ENCODE data around the gene MET. TPM values are rescaled to one million over a fixed set of nuclear protein-coding genes. Genes with fewer than 3 reads are reported as not detected.

MET gene
- total RNA-seq, 1 donor from 2014 or later = 161 TPM

DNA sequence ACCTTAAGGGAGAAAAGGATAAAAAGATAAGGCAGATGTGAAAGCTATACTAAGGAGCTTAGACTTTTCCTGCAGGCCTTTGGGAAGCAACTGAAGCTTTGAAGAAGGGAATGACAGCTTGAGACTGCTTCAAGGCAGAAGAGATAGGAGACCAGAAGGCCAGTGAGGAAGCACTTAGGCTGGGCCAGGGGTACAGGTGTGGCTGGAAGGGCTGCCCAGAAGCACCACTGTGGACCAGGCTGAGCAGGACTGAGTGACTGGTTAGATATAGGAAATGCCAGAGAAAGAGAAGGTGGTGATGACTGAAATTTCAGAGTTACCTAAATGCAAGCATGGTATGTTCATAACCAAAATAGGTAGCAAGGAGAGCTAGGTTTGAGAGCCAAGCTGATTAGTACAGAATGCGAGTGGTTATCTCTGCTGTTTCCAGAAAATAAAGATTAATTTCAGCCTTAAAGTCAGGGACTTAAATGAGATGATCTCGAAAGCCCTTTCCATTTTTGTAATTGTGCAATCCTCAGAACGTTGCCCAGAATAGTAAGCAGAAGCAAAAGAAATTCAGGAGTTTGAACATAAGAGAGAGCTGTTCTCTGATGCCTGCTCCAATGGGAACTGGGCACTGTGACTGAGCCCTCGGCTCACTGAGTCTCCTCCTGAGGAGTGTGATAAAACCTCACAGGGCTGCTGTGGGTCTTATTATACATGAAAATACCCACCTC, 54.9 kb downstream of the MET start:
- TF ChIP-seq CTCF (IDR thresholded peaks at IDR 0.05; ENCODE audit: insufficient read depth, low read length, poor library complexity, severe bottlenecking) = no peak
- no peak for DNase-seq (ENCODE audit: low read depth)
- H3K27me3 ChIP-seq (ENCODE audit: control insufficient read depth, insufficient read depth, low read length) = no peaks in the 10 kb centered on the region
- H3K36me3 ChIP-seq (ENCODE audit: control insufficient read depth, insufficient read depth, low read length) = no peaks in the 10 kb centered on the region
- no peak overlapping the region for H3K4me3 ChIP-seq (ENCODE audit: low read depth, low read length)

DNA sequence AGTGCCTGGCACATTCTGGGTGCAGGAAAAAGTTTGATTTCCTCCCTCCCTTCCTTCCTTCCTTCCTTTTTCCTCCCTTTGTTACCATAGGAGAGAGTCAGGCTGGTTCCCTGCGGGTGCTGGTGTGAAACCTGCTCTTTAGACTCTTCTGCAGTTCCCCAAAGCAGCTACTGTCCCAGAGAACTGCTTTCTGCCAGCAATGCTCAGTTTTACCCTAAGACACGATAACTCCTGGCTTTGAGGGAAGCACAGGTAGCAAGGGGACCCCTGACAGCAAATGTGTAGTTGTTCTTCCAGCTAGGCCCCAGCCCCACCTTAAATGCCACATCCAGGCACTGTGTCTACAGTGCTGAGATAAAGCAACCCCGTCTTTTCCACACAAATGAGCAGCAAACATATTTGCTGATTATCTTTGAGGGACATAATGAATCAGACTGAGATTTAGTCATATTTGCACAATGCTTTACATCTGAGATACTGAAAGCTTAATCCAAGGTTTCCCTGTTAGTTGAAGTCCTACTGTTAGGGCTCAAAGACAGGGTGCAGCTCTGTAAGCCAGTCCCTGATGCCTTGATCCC, 55.5 kb downstream of the MET start:
- Histone ChIP-seq H3K27me3 (ENCODE audit: control insufficient read depth, insufficient read depth, low read length) (no peaks in the 10 kb centered on the region), H3K36me3 (ENCODE audit: control insufficient read depth, insufficient read depth, low read length) (no peaks in the 10 kb centered on the region), H3K4me3 (ENCODE audit: low read depth, low read length) (no peak overlapping the region)
- no peak for TF ChIP-seq CTCF (IDR thresholded peaks at IDR 0.05; ENCODE audit: insufficient read depth, low read length, poor library complexity, severe bottlenecking)
- no peak for DNase-seq (ENCODE audit: low read depth)

DNA sequence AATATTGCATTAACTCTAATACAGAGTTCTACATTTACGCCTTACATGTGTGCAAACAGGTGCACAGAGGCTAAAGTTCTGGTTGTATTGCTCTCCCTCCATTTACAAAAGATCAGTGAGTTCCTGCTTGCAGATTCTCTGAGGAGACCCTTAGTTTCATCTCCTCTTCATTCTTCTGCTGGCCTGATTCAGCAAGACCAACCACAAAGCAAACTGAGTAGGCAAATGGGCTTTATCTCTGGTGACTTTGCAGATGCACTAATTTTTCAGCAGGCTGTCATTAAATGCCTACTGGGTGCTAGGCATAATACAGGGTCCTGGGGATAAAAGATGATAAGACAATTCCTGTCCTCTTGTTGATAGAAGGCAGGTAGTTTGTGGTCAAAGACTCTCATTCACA, 56.4 kb downstream of the MET start:
- no peak for DNase-seq (ENCODE audit: low read depth)
- Histone ChIP-seq H3K36me3 (ENCODE audit: control insufficient read depth, insufficient read depth, low read length) (no peaks in the 10 kb centered on the region), H3K27me3 (ENCODE audit: control insufficient read depth, insufficient read depth, low read length) (no peaks in the 10 kb centered on the region), H3K4me3 (ENCODE audit: low read depth, low read length) (no peak overlapping the region)
- TF ChIP-seq CTCF (IDR thresholded peaks at IDR 0.05; ENCODE audit: insufficient read depth, low read length, poor library complexity, severe bottlenecking) = no peak

- no peak for TF ChIP-seq CTCF (IDR thresholded peaks at IDR 0.05; ENCODE audit: insufficient read depth, low read length, poor library complexity, severe bottlenecking)
- Histone ChIP-seq H3K36me3 (ENCODE audit: control insufficient read depth, insufficient read depth, low read length) (peaks cover 1% of the 10 kb centered on the region), H3K4me3 (ENCODE audit: low read depth, low read length) (no peak overlapping the region), H3K27me3 (ENCODE audit: control insufficient read depth, insufficient read depth, low read length) (no peaks in the 10 kb centered on the region)
- DNase-seq (ENCODE audit: low read depth) = no peak
These were observed 58.4 kb downstream of the MET start for GRCh38 chr7:116730097-116731022.

DNA sequence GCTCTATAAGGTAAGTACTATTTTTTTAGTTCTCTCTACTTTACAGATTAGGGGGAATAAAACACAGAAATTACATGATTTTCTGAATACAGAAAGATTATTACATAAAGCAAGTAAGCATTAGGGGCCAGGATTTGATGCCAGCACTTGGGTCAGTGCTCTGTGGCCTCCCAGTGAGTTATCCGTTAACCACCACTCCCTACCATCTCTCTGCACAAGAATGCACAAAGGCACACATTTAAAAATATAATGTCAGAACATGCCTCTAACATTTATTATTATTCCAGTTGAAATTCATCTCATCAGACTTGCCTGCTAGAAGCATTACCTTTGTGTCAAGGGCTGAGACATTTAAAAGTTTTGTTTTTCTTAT, 59.0 kb downstream of the MET start:
- DNase-seq (ENCODE audit: low read depth) = no peak
- Histone ChIP-seq H3K27me3 (ENCODE audit: control insufficient read depth, insufficient read depth, low read length) (no peaks in the 10 kb centered on the region), H3K36me3 (ENCODE audit: control insufficient read depth, insufficient read depth, low read length) (peaks cover 1% of the 10 kb centered on the region), H3K4me3 (ENCODE audit: low read depth, low read length) (no peak overlapping the region)
- TF ChIP-seq CTCF (IDR thresholded peaks at IDR 0.05; ENCODE audit: insufficient read depth, low read length, poor library complexity, severe bottlenecking) = no peak
